ENCODE measurements around the gene SDSL. TPM values are rescaled to one million over a fixed set of nuclear protein-coding genes. Genes with fewer than 3 reads are reported as not detected.

The SDSL gene
- total and polyA plus RNA-seq, 9 donors: 0.43 to 19.3 (median 3.7) TPM

GRCh38 chr12:113479216-113479589 lies 57.0 kb downstream of the SDSL start:
- Histone ChIP-seq H3K27me3 (no peaks in the 10 kb centered on the region), H3K27ac (no peak overlapping the region), H3K36me3 (no peaks in the 10 kb centered on the region), H3K9me3 (no peaks in the 10 kb centered on the region), H3K4me3 (no peak overlapping the region), H3K4me1 (ENCODE audit: insufficient read depth) (no peaks in the 10 kb centered on the region)
- no peak for DNase-seq
- intact Hi-C loops (cut with DNase I): no loop called here
- WGBS, 3 donors: 1 to 4% (median 2%) methylated on average over 11 of the region's 11 CpGs
- TF ChIP-seq CTCF (IDR thresholded peaks at IDR 0.05) (no peak), POLR2A (IDR thresholded peaks at IDR 0.05) (no peak), EP300 (IDR thresholded peaks at IDR 0.05) (no peak)

GRCh38 chr12:113479590-113480335 lies 57.6 kb downstream of the SDSL start:
- Histone ChIP-seq H3K4me1 (ENCODE audit: insufficient read depth) (no peaks in the 10 kb centered on the region), H3K27me3 (no peaks in the 10 kb centered on the region), H3K27ac (no peak overlapping the region), H3K9me3 (no peaks in the 10 kb centered on the region), H3K4me3 (no peak overlapping the region), H3K36me3 (no peaks in the 10 kb centered on the region)
- no peak for TF ChIP-seq CTCF (IDR thresholded peaks at IDR 0.05)
- TF ChIP-seq POLR2A (IDR thresholded peaks at IDR 0.05): no peak
- 2 to 4% (median 2%) methylated on average over 61 of the region's 61 CpGs for WGBS, 3 donors
- DNase-seq: peak; percentile 24 to 67 (median 57)
- intact Hi-C loops (cut with DNase I): no loop called here

GRCh38 chr12:113480336-113480971 lies 58.3 kb downstream of the SDSL start:
- Histone ChIP-seq H3K27ac (no peak overlapping the region), H3K36me3 (no peaks in the 10 kb centered on the region), H3K4me1 (ENCODE audit: insufficient read depth) (no peaks in the 10 kb centered on the region), H3K9me3 (no peaks in the 10 kb centered on the region), H3K4me3 (no peak overlapping the region), H3K27me3 (no peaks in the 10 kb centered on the region)
- DNase-seq: no peak
- intact Hi-C loops (cut with DNase I): no loop called here
- no peak for TF ChIP-seq POLR2A (IDR thresholded peaks at IDR 0.05)
- WGBS, 3 donors: 11 to 17% (median 16%) methylated on average over 9 of the region's 9 CpGs

GRCh38 chr12:113482334-113482733 lies 60.2 kb downstream of the SDSL start:
- H3K4me3 ChIP-seq: no peak overlapping the region
- intact Hi-C loops (cut with DNase I): no loop called here
- 3 to 15% (median 12%) methylated on average over 1 of the region's 1 CpG for WGBS, 3 donors
- H3K27me3 ChIP-seq: no peaks in the 10 kb centered on the region
- DNase-seq: no peak
- H3K4me1 ChIP-seq (ENCODE audit: insufficient read depth): no peaks in the 10 kb centered on the region
- H3K36me3 ChIP-seq: no peaks in the 10 kb centered on the region
- H3K9me3 ChIP-seq: no peaks in the 10 kb centered on the region
- H3K27ac ChIP-seq: no peak overlapping the region
- no peak for TF ChIP-seq EP300 (IDR thresholded peaks at IDR 0.05)
- no peak for TF ChIP-seq POLR2A (IDR thresholded peaks at IDR 0.05)
- no peak for TF ChIP-seq CTCF (IDR thresholded peaks at IDR 0.05)

GRCh38 chr12:113485330-113485729 lies 63.1 kb downstream of the SDSL start:
- 0 to 4% (median 0%) methylated on average over 2 of the region's 2 CpGs for WGBS, 3 donors
- H3K9me3 ChIP-seq: no peaks in the 10 kb centered on the region
- no peak overlapping the region for H3K27ac ChIP-seq
- H3K27me3 ChIP-seq: no peaks in the 10 kb centered on the region
- H3K4me1 ChIP-seq (ENCODE audit: insufficient read depth): no peaks in the 10 kb centered on the region
- no peak overlapping the region for H3K4me3 ChIP-seq
- no peaks in the 10 kb centered on the region for H3K36me3 ChIP-seq
- DNase-seq: no peak
- TF ChIP-seq POLR2A (IDR thresholded peaks at IDR 0.05): no peak
- TF ChIP-seq CTCF (IDR thresholded peaks at IDR 0.05): no peak
- no peak for TF ChIP-seq EP300 (IDR thresholded peaks at IDR 0.05)
- intact Hi-C loops (cut with DNase I): no loop called here
